Islet precursor cell (in vitro differentiated cells): ENCODE data around the gene POLR1D.
"Not testable (repeated sequence)": the region's sequence is repeated elsewhere in the genome, so short reads cannot be mapped to it uniquely, and the experiment has no call there.

Experiments
- DNase-seq: peaks from one replicate; pipeline ENCODE4 v3.0.0-alpha.2; 2018

Gene POLR1D

GRCh38 chr13:27619093-27619727, 2.5 kb upstream of the POLR1D start:
- no peak for DNase-seq

GRCh38 chr13:27619728-27620376, 1.8 kb upstream of the POLR1D start:
- no peak for DNase-seq

GRCh38 chr13:27620377-27621115, 1.1 kb upstream of the POLR1D start, which contains the start of gene LNX2:
TSS of gene LNX2 (minus strand) at chr13:27620529. CDS start at chr13:27581703, 38,826 bp downstream.
- DNase-seq = peak; percentile 99

GRCh38 chr13:27621116-27621365, 651 bp upstream of the POLR1D start:
- no peak for DNase-seq

- no peak for DNase-seq
Measured at GRCh38 chr13:27622102-27622820, 569 bp downstream of the POLR1D start.

- no peak for DNase-seq
Measured at GRCh38 chr13:27622881-27623280, 1.2 kb downstream of the POLR1D start.

GRCh38 chr13:27624071-27624470, 2.4 kb downstream of the POLR1D start:
- no peak for DNase-seq

- DNase-seq = no peak
Measured at GRCh38 chr13:27625839-27626238, 4.1 kb downstream of the POLR1D start.

- DNase-seq = no peak
Measured at GRCh38 chr13:27627380-27627779, 5.7 kb downstream of the POLR1D start.

- DNase-seq = no peak
Measured at GRCh38 chr13:27628081-27628480, 6.4 kb downstream of the POLR1D start.

- not testable (repeated sequence) for DNase-seq
Measured at GRCh38 chr13:27628766-27629165, 7.1 kb downstream of the POLR1D start.

- no peak for DNase-seq
Measured at GRCh38 chr13:27631156-27631555, 9.5 kb downstream of the POLR1D start.

- DNase-seq = no peak
Measured at GRCh38 chr13:27631665-27632064, 10.0 kb downstream of the POLR1D start.

GRCh38 chr13:27632214-27632613, 10.5 kb downstream of the POLR1D start:
- no peak for DNase-seq

- DNase-seq = no peak
Measured at GRCh38 chr13:27632648-27633047, 11.0 kb downstream of the POLR1D start.

- DNase-seq = no peak
Measured at GRCh38 chr13:27634231-27634630, 12.5 kb downstream of the POLR1D start.

GRCh38 chr13:27634791-27635190, 13.1 kb downstream of the POLR1D start:
- no peak for DNase-seq

- DNase-seq = no peak
Measured at GRCh38 chr13:27635266-27635665, 13.6 kb downstream of the POLR1D start.

- DNase-seq = no peak
Measured at GRCh38 chr13:27636589-27637288, 15.0 kb downstream of the POLR1D start.

- no peak for DNase-seq
Measured at GRCh38 chr13:27637289-27637626, 15.6 kb downstream of the POLR1D start.

GRCh38 chr13:27638001-27638400, 16.3 kb downstream of the POLR1D start:
- no peak for DNase-seq

GRCh38 chr13:27638521-27638920, 16.8 kb downstream of the POLR1D start:
- no peak for DNase-seq

GRCh38 chr13:27639186-27639585, 17.5 kb downstream of the POLR1D start:
- no peak for DNase-seq
